Daoy (cell line): ENCODE data around the gene STYX. TPM values are rescaled to one million over a fixed set of nuclear protein-coding genes. Genes with fewer than 3 reads are reported as not detected.

ENCODE experiments used
- DNase-seq: peaks from one replicate; pipeline ENCODE4 v3.0.0-alpha.2; 2015; ENCODE audit warnings: low read depth
- total RNA-seq: library from RNA; depleted of rRNA; stranded (reverse); fragments of >200 nt; shearing (Covaris generic); gene quantifications from 2 replicates; pipeline ENCODE4 v1.2.3, GENCODE V29; 2014; rRNA removed

STYX gene
- total RNA-seq, 1 experiment from 2014 or later = 18.6 TPM

- peak; percentile 13 for DNase-seq
Observed at GRCh38 chr14:52790011-52790755, 60.2 kb downstream of the STYX start.

- DNase-seq = no peak
Observed at GRCh38 chr14:52790756-52791222, 60.8 kb downstream of the STYX start.

- DNase-seq = peak; percentile 99
Observed at GRCh38 chr14:52791223-52792096, 61.5 kb downstream of the STYX start, which contains the start of gene GNPNAT1. Gene GNPNAT1 (minus strand): TSS chr14:52791607. CDS start chr14:52784650, 6,957 bp downstream.

- DNase-seq = no peak
Observed at GRCh38 chr14:52792097-52792415, 62.1 kb downstream of the STYX start.

GRCh38 chr14:52793061-52793460 lies 63.1 kb downstream of the STYX start:
- DNase-seq = no peak

- DNase-seq = no peak
Observed at GRCh38 chr14:52797653-52798052, 67.7 kb downstream of the STYX start.

GRCh38 chr14:52798826-52799225 lies 68.9 kb downstream of the STYX start:
- no peak for DNase-seq

GRCh38 chr14:52801014-52801712 lies 71.2 kb downstream of the STYX start:
- peak; percentile 60 for DNase-seq

- DNase-seq = peak; percentile 52
Observed at GRCh38 chr14:52802597-52802996, 72.6 kb downstream of the STYX start.

GRCh38 chr14:52806115-52806514 lies 76.1 kb downstream of the STYX start:
- DNase-seq = no peak

- DNase-seq = no peak
Observed at GRCh38 chr14:52808101-52808500, 78.1 kb downstream of the STYX start.

- DNase-seq = no peak
Observed at GRCh38 chr14:52821805-52822250, 91.9 kb downstream of the STYX start.

- DNase-seq = no peak
Observed at GRCh38 chr14:52824462-52824861, 94.5 kb downstream of the STYX start.

Other genes starting within 250 kb of the STYX start
- gene TXNDC16, start 177.7 kb upstream of the STYX start, total RNA-seq = 4.2 and 4.3 TPM in 2 replicates
- gene GPR137C, start 177.3 kb upstream of the STYX start, total RNA-seq = 2.2 and 5.8 TPM in 2 replicates
- 107 and 135 TPM in 2 replicates for gene ERO1A, start 34.6 kb upstream of the STYX start, total RNA-seq
- gene PSMC6, start 23.0 kb upstream of the STYX start, total RNA-seq = 394 and 567 TPM in 2 replicates
- 59.4 and 70.0 TPM in 2 replicates for gene GNPNAT1, start 61.4 kb downstream of the STYX start, total RNA-seq
- 121 and 131 TPM in 2 replicates for gene FERMT2, start 220.9 kb downstream of the STYX start, total RNA-seq